Pulmonary artery endothelial cell (primary cell): Measurements from ENCODE around the gene CIITA. TPM values are rescaled to one million over a fixed set of nuclear protein-coding genes. Genes with fewer than 3 reads are reported as not detected.
A peak's percentile ranks its signal among the peaks of the same experiment; 100 is the strongest.
"Not testable (repeated sequence)": the region's sequence is repeated elsewhere in the genome, so short reads cannot be mapped to it uniquely, and the experiment has no call there.

ENCODE experiments used
- DNase-seq: peaks from one replicate; pipeline ENCODE4 v3.0.0-alpha.2; 2011; ENCODE audit warnings: low read depth, low spot score
- total RNA-seq: library from RNA; depleted of rRNA; stranded (reverse); fragments of >200 nt; gene quantifications from 2 replicates; pipeline ENCODE4 v1.2.3, GENCODE V29; 2014

The CIITA gene
- total RNA-seq, result 0.07 and 0.14 TPM in 2 replicates

- no peak for DNase-seq
These were observed at the start of gene CIITA for GRCh38 chr16:10876799-10877341. TSS of gene CIITA (plus strand) at chr16:10877202. CDS start at chr16:10877331, 129 bp downstream.

GRCh38 chr16:10827691-10828341, 49.2 kb upstream of the CIITA start:
- DNase-seq, result peak; percentile 19

GRCh38 chr16:10828851-10829366, 48.1 kb upstream of the CIITA start:
- DNase-seq, result peak; percentile 78

GRCh38 chr16:10829390-10830098, 47.5 kb upstream of the CIITA start:
- not testable (repeated sequence) for DNase-seq

GRCh38 chr16:10830240-10830639, 46.8 kb upstream of the CIITA start:
- DNase-seq, result not testable (repeated sequence)

DNA sequence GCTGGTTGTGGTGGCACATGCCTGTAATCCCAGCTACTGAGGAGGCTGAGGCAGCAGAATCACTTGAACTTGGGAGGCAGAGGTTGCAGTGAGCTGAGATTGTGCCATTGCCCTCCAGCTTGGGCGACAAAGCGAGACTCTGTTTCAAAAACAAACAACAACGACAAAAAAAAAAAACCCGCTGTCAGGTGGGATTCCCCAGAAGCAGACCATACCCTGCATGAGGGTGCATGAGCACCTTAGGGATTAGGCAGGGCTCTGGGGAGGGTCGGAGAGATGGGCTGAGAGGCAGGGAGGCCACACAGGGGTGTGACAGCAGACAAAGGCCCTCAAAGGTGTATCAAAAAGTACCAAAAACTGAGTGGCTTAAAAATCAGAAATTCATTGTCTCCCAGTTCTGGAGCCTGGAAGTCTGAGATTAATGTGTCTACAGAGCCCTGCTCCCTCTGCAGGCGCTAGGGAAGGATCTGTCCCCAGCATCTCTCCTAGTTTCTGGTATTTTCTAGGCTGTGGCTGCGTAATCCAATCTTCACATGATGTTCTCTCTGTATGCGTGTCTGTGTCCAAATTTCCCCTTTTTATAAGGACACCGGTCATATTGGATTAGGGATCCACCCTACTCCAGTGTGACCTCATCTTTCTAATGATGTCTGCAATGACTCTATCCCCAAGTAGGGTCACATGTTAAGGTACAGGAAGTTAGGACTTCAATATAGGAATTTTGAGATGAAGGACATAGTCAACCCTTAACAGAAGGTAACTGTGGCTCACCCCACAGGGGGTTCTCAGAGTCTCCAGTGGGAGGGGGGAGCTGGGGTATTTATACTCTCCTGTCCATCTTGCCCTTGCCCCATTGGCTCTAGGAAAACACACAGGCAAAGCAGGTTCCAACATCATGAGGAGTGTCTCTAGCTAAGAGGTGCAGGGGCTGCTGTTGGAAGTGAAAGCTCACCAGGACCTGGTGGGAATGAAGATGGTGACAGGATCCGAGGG, 44.8 kb upstream of the CIITA start:
- no peak for DNase-seq

- DNase-seq, result no peak
These were observed 43.7 kb upstream of the CIITA start for GRCh38 chr16:10833271-10833670.

GRCh38 chr16:10834130-10834529, 42.9 kb upstream of the CIITA start:
- no peak for DNase-seq

DNA sequence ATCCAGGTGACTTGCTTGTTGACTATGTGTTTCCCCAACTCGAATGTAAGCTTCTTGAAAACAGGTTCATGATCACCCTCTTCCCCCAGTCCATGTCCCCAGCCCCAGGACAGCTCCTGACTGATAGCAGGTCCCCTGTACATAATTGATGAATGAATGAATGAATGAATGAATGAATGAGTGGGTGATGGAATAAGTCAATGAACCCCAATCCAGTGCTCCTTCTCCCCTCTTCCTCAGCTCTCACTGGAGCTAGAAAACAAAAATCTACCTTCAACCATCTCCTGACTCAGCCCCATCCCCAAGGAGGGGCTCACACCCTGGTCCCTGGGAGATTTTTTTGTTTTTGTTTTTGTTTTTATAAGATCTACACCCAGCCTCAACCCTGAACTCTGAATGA, 42.2 kb upstream of the CIITA start:
- DNase-seq, result no peak

DNA sequence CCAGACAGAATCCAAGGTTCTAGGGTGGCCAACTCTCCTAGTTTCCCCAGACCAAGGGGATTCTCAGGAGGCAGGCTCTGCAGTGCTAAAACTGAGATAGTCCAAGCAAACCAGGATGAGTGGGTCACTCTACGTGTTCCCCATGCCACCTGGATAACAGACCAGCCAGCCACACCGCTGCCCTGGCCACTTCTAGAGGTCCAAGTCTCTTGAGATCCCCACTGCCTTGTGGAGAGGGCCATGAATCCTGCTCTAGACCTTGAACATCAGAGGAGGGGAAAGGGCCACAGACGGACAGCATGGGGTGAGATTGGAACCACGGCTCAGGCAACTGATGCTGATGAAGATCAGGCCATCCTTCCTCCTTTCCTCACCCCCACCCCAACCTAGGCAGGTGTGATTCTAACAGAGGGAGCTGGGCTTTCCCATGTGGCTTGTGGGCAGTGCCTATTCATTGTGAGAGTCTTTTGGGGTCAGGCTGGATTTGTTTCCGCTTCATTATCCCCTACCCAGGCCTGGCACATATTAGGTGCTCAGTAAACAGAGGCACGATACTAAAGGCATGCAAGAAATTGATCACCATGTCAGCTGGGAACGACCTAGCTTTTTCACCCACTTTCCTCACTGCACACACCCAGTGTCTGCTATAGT, 41.6 kb upstream of the CIITA start:
- no peak for DNase-seq

- DNase-seq, result no peak
These were observed 40.7 kb upstream of the CIITA start for GRCh38 chr16:10836174-10836853.

DNA sequence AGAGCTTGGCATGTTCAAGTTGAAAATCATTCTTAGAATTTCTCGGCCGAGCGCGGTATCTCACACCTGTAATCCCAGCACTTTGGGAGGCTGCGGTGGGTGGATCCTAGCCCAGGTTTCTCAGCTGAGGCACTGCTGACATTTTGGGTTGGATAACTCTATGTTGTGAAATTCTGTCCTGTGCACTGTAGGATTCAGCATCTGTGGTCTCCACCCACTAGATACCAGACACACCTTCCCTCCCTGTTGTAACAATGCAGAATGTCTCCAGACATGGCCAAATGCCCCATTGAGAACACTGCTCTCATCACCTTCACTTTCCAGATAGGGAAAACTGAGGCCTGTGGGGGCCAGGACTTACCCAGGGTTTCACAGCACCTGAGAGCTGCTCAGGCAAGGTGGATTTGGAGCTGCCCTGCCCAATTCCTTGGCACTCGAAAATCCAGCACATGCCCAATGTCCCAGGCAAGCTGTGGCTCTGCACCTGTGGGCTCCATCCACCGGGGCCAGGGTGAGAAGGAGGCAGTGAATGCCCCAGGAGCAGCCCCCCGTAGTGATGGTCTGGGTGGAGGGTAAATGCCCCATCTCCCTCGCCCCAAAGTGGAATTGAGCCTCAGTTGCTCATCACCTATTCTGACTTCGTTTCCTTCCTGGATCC, 38.3 kb upstream of the CIITA start:
- DNase-seq, result no peak

- DNase-seq, result no peak
These were observed 37.7 kb upstream of the CIITA start for GRCh38 chr16:10839279-10839666.

- no peak for DNase-seq
These were observed 36.3 kb upstream of the CIITA start for GRCh38 chr16:10840703-10841102.

DNA sequence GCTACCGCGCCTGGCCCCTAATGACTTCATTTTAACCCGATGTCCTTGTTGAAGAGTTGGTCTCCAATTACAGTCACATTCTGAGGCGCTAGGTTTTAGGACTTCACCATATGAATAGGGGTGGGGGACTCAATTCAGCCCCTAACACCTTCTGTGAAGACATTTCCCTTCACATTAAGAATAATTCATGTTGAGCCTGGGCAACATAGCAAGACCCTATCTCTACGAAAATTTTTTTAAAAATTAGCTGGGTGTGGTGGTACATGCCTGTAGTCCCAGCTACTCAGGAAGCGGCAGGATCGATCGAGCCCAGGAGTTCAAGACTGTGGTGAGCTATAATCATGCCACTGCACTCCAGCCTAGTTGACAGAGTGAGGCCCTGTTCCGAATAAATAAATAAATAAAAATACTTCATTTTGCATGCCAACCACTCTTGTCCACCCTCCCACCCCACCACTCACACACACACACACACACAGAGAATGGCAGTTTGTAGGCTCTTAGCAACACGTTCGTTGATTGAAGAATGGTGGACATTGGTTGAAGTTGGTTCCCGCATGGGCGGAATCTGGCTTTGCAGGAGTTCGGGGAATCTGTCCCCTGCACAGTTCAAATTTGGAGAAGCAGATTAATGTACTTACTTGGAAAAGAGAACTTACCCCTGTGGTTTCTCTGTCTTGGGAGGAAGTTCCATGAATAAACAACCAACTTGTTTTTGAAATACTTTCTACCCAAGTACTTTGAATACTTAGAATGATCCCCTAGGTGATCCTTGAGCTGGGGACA, 30.6 kb upstream of the CIITA start:
- DNase-seq, result no peak

DNA sequence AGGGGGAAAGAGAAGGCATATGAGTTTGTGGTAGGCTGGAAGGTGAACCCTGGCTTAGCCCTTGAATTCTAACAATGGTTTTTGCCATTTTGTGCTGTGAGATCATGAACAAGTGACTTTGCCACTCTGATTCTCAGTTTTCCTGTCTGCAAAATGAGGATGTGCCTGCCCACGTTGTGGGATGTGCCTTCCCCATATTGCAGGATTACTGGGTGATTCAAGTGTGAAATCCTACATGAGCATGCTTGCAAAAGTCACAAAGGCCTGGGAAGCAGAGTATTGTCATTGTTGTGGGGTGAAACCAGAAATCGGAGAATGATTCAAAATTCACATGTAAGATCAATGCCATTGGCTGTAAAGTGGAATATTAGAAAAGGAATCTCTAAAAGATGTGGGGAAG, 29.8 kb upstream of the CIITA start:
- no peak for DNase-seq

GRCh38 chr16:10849736-10850477, 27.1 kb upstream of the CIITA start:
- no peak for DNase-seq

DNA sequence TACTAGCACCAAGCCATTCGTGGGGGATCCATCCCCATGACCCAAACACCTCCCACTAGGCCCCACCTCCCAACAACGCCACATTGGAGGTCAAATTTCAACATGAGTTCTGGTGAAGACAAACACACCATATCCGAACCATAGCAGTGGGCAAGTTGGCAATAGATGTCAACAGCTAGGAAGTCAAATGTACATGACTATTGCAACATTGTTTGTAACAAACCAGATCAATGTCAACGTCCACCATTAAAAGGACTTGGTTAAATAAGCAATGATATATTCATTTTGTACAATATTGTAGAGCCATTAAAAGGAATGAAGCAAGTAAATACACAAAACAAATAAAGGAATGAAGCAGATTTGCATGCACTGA, 26.5 kb upstream of the CIITA start:
- no peak for DNase-seq
